Fibroblast of pulmonary artery (primary cell): ENCODE results near the gene TTC32.
A peak's percentile ranks its signal among the peaks of the same experiment; 100 is the strongest.

Experiments used
- DNase-seq: peaks from one replicate; pipeline ENCODE4 v3.0.0-alpha.2; 2010; ENCODE audit warnings: low read depth
- H3K4me3 ChIP-seq: replicated peaks from 2 replicates; pipeline ENCODE4 v1.5.1; 2011; ENCODE audit warnings: low read depth, mild to moderate bottlenecking, control low read depth, low read length, moderate library complexity
- CTCF ChIP-seq: IDR thresholded peaks from 2 replicates; pipeline ENCODE4 v1.5.1; 2011; ENCODE audit warnings: mild to moderate bottlenecking, control low read depth, low read length, inconsistent platforms; ENCODE audit errors: missing control alignments

TTC32 gene

GRCh38 chr2:19914266-19914975, 12.6 kb upstream of the TTC32 start:
- H3K4me3 ChIP-seq: no peak overlapping the region
- no peak for DNase-seq
- TF ChIP-seq CTCF: no peak

GRCh38 chr2:19911808-19912509, 10.2 kb upstream of the TTC32 start:
- DNase-seq: peak; percentile 47
- no peak overlapping the region for H3K4me3 ChIP-seq
- no peak for TF ChIP-seq CTCF

- no peak for TF ChIP-seq CTCF
- DNase-seq: peak; percentile 14
- peak overlapping the region; percentile 92 for H3K4me3 ChIP-seq
Observed at GRCh38 chr2:19902216-19902740, 495 bp upstream of the TTC32 start.

- H3K4me3 ChIP-seq: peak overlapping the region; percentile 92
- peak; percentile 35 for DNase-seq
- TF ChIP-seq CTCF: no peak
Observed at GRCh38 chr2:19900931-19901441, 797 bp downstream of the TTC32 start.

- peak overlapping the region; percentile 92 for H3K4me3 ChIP-seq
- peak; percentile 13 for DNase-seq
- TF ChIP-seq CTCF: no peak
Observed at GRCh38 chr2:19899985-19900930, 1.5 kb downstream of the TTC32 start.

GRCh38 chr2:19898592-19899329, 3.0 kb downstream of the TTC32 start:
- TF ChIP-seq CTCF: no peak
- H3K4me3 ChIP-seq: no peak overlapping the region
- DNase-seq: no peak
